CD4-positive, CD25-positive, alpha-beta regulatory T cell (primary cell): ENCODE data around the gene PIM1. TPM values are rescaled to one million over a fixed set of nuclear protein-coding genes. Genes with fewer than 3 reads are reported as not detected.
A peak's percentile ranks its signal among the peaks of the same experiment; 100 is the strongest.

ENCODE experiments used
- ATAC-seq, 2 donors: fragments of 150-1000 bp; cut with Tn5 transposase; one replicate each; pipeline ENCODE4 v1.10.0; 2021; ENCODE audit warnings: low read depth in 2 of 2, moderate number of reproducible peaks in 2 of 2, moderate library complexity in 1 of 2
- DNase-seq, 3 donors: peaks; one replicate each; pipeline versions ENCODE4 v3.0.0 to v3.0.0-alpha.2; 2012 to 2022; ENCODE audit warnings: mixed read lengths in 1 of 3
- H3K27ac ChIP-seq: one replicate; pipeline ENCODE4 v1.7.0; 2013; ENCODE audit warnings: mild to moderate bottlenecking, low read length; ENCODE audit not compliant: insufficient read depth, poor library complexity, severe bottlenecking
- H3K27me3 ChIP-seq: one replicate; pipeline ENCODE4 v1.7.0; 2013; ENCODE audit warnings: low read length; ENCODE audit not compliant: control insufficient read depth, insufficient read depth
- H3K36me3 ChIP-seq: one replicate; pipeline ENCODE4 v1.7.0; 2013; ENCODE audit warnings: mild to moderate bottlenecking, low read length, moderate library complexity; ENCODE audit not compliant: control insufficient read depth, insufficient read depth
- H3K4me1 ChIP-seq: 2 replicates; pipeline ENCODE4 v1.7.0; 2013; ENCODE audit warnings: mild to moderate bottlenecking, low read length; ENCODE audit not compliant: insufficient read depth, control insufficient read depth, poor library complexity, severe bottlenecking
- H3K4me3 ChIP-seq: one replicate; pipeline ENCODE4 v1.7.0; 2013; ENCODE audit warnings: low read depth, mild to moderate bottlenecking, low read length, moderate library complexity
- H3K9me3 ChIP-seq, 2 experiments: 1 replicate in 1 of 2; 2 replicates in 1 of 2; pipeline ENCODE4 v1.7.0; 2013; ENCODE audit warnings: low read length in 2 of 2, mild to moderate bottlenecking in 1 of 2, moderate library complexity in 1 of 2; ENCODE audit not compliant: control insufficient read depth in 2 of 2
- H3K27ac Mint-ChIP-seq, 3 donors: one replicate each; pipeline ENCODE4 v1.8.0; 2020 to 2022; ENCODE audit warnings: mild to moderate bottlenecking in 3 of 3, mixed read lengths in 3 of 3, moderate library complexity in 2 of 3
- H3K27me3 Mint-ChIP-seq: one replicate; pipeline ENCODE4 v1.8.0; 2022; ENCODE audit warnings: mild to moderate bottlenecking, mixed read lengths
- H3K36me3 Mint-ChIP-seq: one replicate; pipeline ENCODE4 v1.8.0; 2020; ENCODE audit warnings: mixed read lengths
- H3K4me1 Mint-ChIP-seq, 4 donors: one replicate each; pipeline ENCODE4 v1.8.0; 2020 to 2022; ENCODE audit warnings: mixed read lengths in 4 of 4, mild to moderate bottlenecking in 1 of 4
- H3K4me3 Mint-ChIP-seq, 4 donors: one replicate each; pipeline ENCODE4 v1.8.0; 2020 to 2022; ENCODE audit warnings: mild to moderate bottlenecking in 4 of 4, mixed read lengths in 4 of 4, moderate library complexity in 3 of 4
- H3K9me3 Mint-ChIP-seq, 7 donors: one replicate each; pipeline ENCODE4 v1.8.0; 2020 to 2022; ENCODE audit warnings: mixed read lengths in 7 of 7, mild to moderate bottlenecking in 3 of 7, moderate library complexity in 2 of 7
- polyA plus RNA-seq, 4 donors: library from polyadenylated mRNA; unstranded; fragments of 300-500 nt; fragmentation: Illumina TruSeq; gene quantifications; one replicate each; pipeline ENCODE4 v1.2.3, GENCODE V29; 2021
- total RNA-seq: library from RNA; stranded (reverse); gene quantifications from one replicate; pipeline ENCODE4 v1.2.3, GENCODE V29; 2022

PIM1 gene
- total and polyA plus RNA-seq, 5 donors from 2014 or later = 105 to 161 (median 130) TPM

DNA sequence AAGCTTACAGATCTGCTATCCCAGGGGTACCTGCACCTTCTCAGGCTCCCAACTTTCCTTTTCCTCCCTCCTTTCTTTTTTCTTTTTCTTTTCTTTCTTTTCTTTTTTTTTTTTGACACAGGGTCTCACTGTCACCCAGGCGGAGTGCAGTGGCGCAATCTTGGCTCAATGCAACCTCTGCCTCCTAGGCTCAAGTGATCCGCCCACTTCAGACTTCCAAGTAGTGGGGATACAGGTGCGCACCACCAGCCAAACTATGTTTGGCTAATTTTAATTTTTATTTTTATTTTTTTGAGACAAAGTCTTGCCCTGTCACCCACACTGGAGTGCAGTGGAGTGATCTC, 36.0 kb downstream of the PIM1 start:
- Mint-ChIP-seq H3K4me3 (no peak overlapping the region), H3K4me1 (peaks cover 27 to 68% (median 39%) of the 10 kb centered on the region in 4 donors), H3K27ac (peak overlapping the region in 2 of 3 donors; percentile 30 to 70), H3K27me3 (peaks cover 4% of the 10 kb centered on the region), H3K9me3 (no peaks in the 10 kb centered on the region), H3K36me3 (no peaks in the 10 kb centered on the region)
- ATAC-seq (no peak), DNase-seq (no peak)
- no peak overlapping the region for H3K4me3 ChIP-seq
- peaks cover 44% of the 10 kb centered on the region for H3K4me1 ChIP-seq
- H3K27ac ChIP-seq = no peak overlapping the region
- H3K36me3 ChIP-seq = no peaks in the 10 kb centered on the region
- no peaks in the 10 kb centered on the region for H3K27me3 ChIP-seq
- H3K9me3 ChIP-seq = no peaks in the 10 kb centered on the region

DNA sequence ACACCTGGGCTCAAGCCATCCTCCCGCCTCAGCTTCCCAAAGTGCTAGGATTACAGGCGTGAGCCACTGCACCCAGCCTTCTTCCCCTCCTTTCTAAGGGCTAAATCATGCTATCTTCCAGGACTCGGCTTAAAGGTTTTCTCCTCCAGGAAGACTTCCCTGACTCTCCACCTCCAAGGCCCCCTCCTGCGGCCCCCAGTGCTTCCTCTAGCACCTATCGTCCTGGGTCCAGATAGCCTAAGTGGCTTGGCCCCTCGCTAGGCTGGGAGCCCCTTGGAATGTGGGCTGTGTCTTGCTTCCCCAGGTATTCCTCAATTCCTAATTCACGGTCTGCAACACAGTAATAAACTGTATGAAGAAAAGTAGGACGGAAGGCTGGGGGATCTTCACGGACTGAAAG, 36.7 kb downstream of the PIM1 start:
- Mint-ChIP-seq H3K4me1 (peaks cover 27 to 66% (median 39%) of the 10 kb centered on the region in 4 donors), H3K27me3 (peaks cover 4% of the 10 kb centered on the region), H3K4me3 (peak overlapping the region in 1 of 4 donors; percentile 62), H3K27ac (peak overlapping the region in 1 of 3 donors; percentile 70), H3K9me3 (no peaks in the 10 kb centered on the region), H3K36me3 (no peaks in the 10 kb centered on the region)
- no peaks in the 10 kb centered on the region for H3K36me3 ChIP-seq
- H3K27ac ChIP-seq = no peak overlapping the region
- ATAC-seq (no peak), DNase-seq (no peak)
- no peaks in the 10 kb centered on the region for H3K9me3 ChIP-seq
- no peak overlapping the region for H3K4me3 ChIP-seq
- H3K27me3 ChIP-seq = no peaks in the 10 kb centered on the region
- H3K4me1 ChIP-seq = peaks cover 44% of the 10 kb centered on the region

DNA sequence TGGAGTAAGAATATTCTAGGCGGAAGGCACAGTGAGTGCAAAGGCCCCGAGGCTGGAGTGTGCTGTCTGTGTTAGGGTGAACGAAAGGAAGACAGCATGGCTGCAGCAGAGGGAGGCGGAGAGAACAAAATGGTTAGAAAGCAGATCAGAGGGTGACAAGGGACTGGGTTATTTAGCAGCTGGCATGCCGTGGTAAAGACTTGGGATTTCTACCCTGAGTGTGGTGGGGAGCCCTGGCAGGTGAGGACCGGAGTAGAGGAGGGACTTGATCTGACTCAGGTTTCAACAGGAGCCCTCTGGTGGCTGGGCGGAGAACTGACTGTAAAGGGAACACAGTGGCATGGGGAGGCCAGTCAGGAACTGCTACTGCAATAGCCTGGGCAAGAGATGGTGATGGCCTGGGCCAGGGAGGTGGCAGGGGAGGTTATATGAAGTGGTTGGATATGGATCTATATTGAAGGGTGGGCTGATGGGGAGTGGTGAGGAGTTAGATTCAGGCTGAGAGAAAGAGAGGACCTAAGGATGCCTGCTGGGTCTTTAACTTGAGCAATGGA, 38.0 kb downstream of the PIM1 start:
- H3K9me3 Mint-ChIP-seq = no peaks in the 10 kb centered on the region
- peak overlapping the region; percentile 70 to 94 (median 91) for H3K27ac Mint-ChIP-seq
- H3K27me3 ChIP-seq = no peaks in the 10 kb centered on the region

DNA sequence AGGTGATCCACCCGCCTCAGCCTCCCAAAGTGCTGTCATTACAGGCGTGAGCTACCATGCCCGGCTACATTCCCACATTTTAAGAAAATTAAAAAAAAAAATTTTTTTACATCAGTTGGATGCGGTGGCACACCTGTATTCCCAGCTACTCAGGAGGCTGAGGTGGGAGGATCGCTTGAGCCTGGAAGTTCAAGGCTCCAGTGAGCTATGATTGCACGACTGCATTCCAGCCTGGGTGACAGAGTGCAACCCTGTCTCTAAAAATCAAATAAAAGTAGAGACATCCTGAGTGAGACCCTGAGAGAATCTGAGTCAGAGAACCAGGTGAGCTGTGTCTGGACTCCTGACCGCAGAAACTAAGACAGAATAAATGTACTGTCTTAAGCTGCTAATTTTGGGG, 38.8 kb downstream of the PIM1 start:
- Mint-ChIP-seq H3K36me3 (no peaks in the 10 kb centered on the region), H3K4me1 (peaks cover 23 to 46% (median 29%) of the 10 kb centered on the region in 4 donors), H3K4me3 (no peak overlapping the region), H3K9me3 (no peaks in the 10 kb centered on the region), H3K27ac (peak overlapping the region in 1 of 3 donors; percentile 79), H3K27me3 (peaks cover 4% of the 10 kb centered on the region)
- DNase-seq (no peak), ATAC-seq (no peak)
- no peaks in the 10 kb centered on the region for H3K9me3 ChIP-seq
- H3K27me3 ChIP-seq = no peaks in the 10 kb centered on the region
- H3K4me1 ChIP-seq = peaks cover 32% of the 10 kb centered on the region
- H3K27ac ChIP-seq = no peak overlapping the region
- no peak overlapping the region for H3K4me3 ChIP-seq
- H3K36me3 ChIP-seq = no peaks in the 10 kb centered on the region

More for the DNA sequence above, 38.0 kb downstream of the PIM1 start:
- H3K4me1 ChIP-seq = peaks cover 35% of the 10 kb centered on the region
- Mint-ChIP-seq H3K27me3 (peaks cover 4% of the 10 kb centered on the region), H3K4me3 (peak overlapping the region; percentile 20 to 86 (median 32)), H3K36me3 (no peaks in the 10 kb centered on the region), H3K4me1 (peaks cover 23 to 53% (median 31%) of the 10 kb centered on the region in 4 donors)
- H3K4me3 ChIP-seq = no peak overlapping the region
- DNase-seq (peak; percentile 79 to 94 (median 86)), ATAC-seq (peak; percentile 86 to 87)
- no peaks in the 10 kb centered on the region for H3K9me3 ChIP-seq
- no peak overlapping the region for H3K27ac ChIP-seq
- no peaks in the 10 kb centered on the region for H3K36me3 ChIP-seq

DNA sequence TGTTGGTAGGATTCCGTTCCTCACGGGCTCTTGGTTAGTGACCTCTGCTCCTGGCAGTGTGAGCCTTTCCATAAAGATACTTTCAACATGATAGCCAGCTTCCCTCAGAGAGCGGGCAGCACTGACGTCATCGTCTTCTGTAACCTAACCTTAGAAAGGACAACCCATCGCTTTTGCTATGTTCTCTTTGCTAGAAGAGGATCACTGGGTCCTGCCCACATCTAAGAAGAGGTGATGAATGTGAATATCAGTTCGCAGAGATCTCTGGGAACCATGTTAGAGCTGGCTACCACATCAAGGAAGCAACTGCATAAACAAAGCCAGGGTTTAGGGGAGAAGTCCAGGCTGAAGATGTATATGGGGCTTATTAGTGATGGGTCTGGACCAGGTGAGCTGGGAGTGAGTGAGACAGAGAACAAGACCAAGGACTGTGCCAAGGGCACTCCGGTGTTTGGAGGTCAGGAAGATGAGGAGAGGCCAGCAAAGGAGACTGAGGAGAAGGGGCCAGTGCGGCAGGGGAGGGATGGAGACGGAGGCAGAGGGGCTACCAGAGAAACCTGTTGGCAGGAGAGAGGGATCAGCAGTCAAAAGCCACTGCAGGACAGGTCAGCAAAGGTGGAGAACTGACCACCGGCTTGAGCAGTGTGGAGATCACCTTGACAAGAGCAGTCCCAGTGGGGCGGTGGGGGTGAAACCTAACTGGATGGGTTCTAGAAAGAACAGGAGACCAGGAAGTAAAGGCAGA, 39.7 kb downstream of the PIM1 start:
- H3K4me1 Mint-ChIP-seq = peaks cover 17 to 40% (median 26%) of the 10 kb centered on the region in 4 donors

DNA sequence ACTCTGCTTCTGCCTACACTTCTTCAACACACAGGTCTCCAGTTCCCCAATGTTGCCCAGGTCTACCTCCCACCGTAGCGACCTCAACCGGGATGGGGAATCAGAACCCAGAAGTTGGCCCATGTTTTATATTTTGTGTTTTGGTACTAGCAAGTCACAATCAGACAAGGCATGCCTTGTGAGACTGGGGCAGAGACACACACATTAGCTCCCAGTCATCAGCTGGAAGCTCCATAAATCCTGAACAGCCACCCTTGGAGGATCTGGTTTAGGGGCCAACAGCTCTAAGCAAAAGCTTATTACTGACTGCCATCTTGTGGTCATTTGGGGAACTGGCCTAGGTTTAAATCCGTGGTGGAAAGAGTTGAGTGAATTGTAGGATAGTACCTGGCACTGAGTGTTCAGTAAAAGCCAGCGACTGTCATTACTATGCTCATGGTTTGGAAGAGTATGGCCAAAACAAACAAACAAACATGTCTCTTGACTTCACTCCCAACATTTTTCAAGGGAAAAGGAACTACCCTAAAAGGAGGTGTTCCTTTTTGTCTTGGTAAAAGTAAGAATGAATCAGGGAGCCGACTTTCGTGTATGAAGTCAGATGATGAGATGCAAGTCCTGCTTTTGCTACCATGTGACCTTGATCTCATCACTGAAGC, 40.5 kb downstream of the PIM1 start:
- ATAC-seq = peak; percentile 56 to 59
- no peaks in the 10 kb centered on the region for H3K9me3 Mint-ChIP-seq
- H3K36me3 Mint-ChIP-seq = no peaks in the 10 kb centered on the region
- H3K4me1 Mint-ChIP-seq = peaks cover 17 to 40% (median 26%) of the 10 kb centered on the region in 4 donors
- peak overlapping the region in 1 of 4 donors; percentile 62 for H3K4me3 Mint-ChIP-seq
- Histone ChIP-seq H3K27ac (no peak overlapping the region), H3K27me3 (no peaks in the 10 kb centered on the region), H3K36me3 (no peaks in the 10 kb centered on the region), H3K4me1 (peaks cover 32% of the 10 kb centered on the region), H3K4me3 (no peak overlapping the region), H3K9me3 (no peaks in the 10 kb centered on the region)
- H3K27me3 Mint-ChIP-seq = peaks cover 4% of the 10 kb centered on the region
- peak; percentile 67 to 89 (median 78) for DNase-seq
- H3K27ac Mint-ChIP-seq = peak overlapping the region in 1 of 3 donors; percentile 85

More for the DNA sequence above, 39.7 kb downstream of the PIM1 start:
- no peak overlapping the region for H3K27ac ChIP-seq
- DNase-seq (peak in 2 of 3 donors; percentile 16 to 87), ATAC-seq (peak; percentile 22 to 52)
- Mint-ChIP-seq H3K36me3 (no peaks in the 10 kb centered on the region), H3K4me3 (peak overlapping the region in 1 of 4 donors; percentile 25), H3K27ac (peak overlapping the region; percentile 79 to 99 (median 85)), H3K9me3 (no peaks in the 10 kb centered on the region), H3K27me3 (peaks cover 4% of the 10 kb centered on the region)
- no peaks in the 10 kb centered on the region for H3K27me3 ChIP-seq
- peaks cover 32% of the 10 kb centered on the region for H3K4me1 ChIP-seq
- H3K4me3 ChIP-seq = peak overlapping the region; percentile 1
- H3K9me3 ChIP-seq = no peaks in the 10 kb centered on the region
- H3K36me3 ChIP-seq = no peaks in the 10 kb centered on the region

DNA sequence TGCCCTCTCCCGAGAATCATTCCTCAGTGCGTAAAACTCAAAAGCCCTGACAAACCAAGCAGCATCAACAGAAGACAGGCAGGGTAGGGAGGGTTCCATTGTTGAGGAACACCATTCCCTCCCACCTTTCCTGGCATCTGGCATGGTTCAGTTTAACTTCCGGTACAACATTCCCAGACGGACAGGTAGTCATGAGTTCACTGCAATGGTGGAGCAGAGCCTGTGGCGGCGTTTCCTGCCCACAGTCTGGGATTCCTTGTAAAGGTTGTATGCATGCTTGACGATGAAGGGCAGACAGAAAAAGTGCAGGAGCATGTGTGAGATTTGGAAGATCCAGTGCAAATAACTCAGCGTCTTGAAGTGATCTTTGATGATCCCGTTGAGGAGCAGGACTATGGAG, 42.3 kb downstream of the PIM1 start:
- Histone ChIP-seq H3K4me3 (no peak overlapping the region), H3K27ac (no peak overlapping the region), H3K36me3 (no peaks in the 10 kb centered on the region), H3K9me3 (no peaks in the 10 kb centered on the region), H3K27me3 (no peaks in the 10 kb centered on the region), H3K4me1 (peaks cover 32% of the 10 kb centered on the region)
- Mint-ChIP-seq H3K36me3 (no peaks in the 10 kb centered on the region), H3K27ac (peak overlapping the region in 1 of 3 donors; percentile 34), H3K4me1 (peaks cover 17 to 31% (median 25%) of the 10 kb centered on the region in 4 donors), H3K4me3 (no peak overlapping the region), H3K27me3 (peaks cover 4% of the 10 kb centered on the region), H3K9me3 (no peaks in the 10 kb centered on the region)
- no peak for ATAC-seq
- DNase-seq = no peak
